ENCODE results near the gene IGLL5.

Gene IGLL5

GRCh38 chr22:22929381-22930221 is 42.0 kb downstream of the IGLL5 start:
- DNase-seq = no peak

DNA sequence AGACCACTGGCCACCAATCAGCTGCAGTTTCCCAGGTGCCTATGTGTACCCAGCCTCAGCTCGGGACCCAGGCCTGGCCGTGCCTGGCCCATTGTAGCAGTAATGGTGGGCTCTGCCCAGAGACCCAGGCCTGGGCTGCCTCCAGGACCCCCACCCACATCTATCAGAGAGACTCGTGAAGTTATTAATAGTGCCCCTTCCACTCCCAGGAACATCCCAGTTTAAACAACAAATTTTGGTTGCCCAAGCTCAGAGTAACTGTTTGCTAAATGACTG is 42.5 kb downstream of the IGLL5 start:
- no peak for DNase-seq

DNA sequence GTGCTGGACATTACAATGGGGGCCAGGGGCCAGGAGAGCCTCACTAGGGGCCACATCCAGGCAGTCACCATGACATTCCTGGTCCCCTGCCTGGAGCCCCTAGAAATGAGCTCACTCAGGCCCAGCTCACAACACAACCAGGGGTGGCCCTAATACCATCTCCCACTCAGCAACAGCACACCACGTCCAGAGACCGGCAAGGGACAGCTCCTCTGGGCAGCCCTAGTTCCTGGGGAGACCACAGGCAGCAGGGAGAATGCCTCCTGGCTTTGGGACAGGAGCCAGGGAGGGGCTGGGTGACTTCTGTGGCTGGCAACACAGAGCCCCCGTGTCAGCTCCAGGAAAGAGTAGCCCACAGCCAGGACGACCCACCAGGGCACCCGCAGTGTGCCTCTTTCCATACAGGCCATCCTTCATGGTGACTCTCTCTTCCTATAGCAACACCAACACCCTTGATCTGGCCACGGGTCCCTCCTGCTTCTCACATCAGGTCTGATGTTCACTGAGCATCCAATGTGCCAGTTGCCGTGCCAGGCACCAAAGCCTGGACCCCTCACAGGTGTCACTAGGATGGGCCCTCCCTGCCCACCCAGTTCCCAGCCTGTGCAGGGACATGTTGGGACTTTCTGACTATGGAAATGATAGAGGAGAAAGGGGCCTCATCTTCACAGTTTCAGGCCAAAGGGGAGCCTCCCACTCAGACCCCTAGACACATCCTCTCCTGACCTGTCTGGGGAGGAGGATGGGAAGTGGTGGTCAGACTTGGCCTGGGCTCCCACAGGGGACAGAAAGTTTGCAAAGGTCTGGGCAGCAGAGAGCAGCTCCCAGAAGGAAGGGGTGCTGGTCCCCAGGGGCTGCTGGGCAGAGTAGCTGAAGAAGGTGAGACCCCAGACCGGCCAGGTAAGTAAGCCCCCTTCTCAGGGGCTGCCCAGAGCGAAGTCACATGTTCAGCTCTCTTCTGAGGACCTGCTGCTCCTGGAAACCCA is 43.2 kb downstream of the IGLL5 start:
- DNase-seq = no peak

GRCh38 chr22:22931557-22932270 is 44.1 kb downstream of the IGLL5 start:
- no peak for DNase-seq

- no peak for DNase-seq
Measured at GRCh38 chr22:22932512-22932941, 44.9 kb downstream of the IGLL5 start.

- DNase-seq = no peak
Measured at GRCh38 chr22:22933100-22933806, 45.6 kb downstream of the IGLL5 start.

DNA sequence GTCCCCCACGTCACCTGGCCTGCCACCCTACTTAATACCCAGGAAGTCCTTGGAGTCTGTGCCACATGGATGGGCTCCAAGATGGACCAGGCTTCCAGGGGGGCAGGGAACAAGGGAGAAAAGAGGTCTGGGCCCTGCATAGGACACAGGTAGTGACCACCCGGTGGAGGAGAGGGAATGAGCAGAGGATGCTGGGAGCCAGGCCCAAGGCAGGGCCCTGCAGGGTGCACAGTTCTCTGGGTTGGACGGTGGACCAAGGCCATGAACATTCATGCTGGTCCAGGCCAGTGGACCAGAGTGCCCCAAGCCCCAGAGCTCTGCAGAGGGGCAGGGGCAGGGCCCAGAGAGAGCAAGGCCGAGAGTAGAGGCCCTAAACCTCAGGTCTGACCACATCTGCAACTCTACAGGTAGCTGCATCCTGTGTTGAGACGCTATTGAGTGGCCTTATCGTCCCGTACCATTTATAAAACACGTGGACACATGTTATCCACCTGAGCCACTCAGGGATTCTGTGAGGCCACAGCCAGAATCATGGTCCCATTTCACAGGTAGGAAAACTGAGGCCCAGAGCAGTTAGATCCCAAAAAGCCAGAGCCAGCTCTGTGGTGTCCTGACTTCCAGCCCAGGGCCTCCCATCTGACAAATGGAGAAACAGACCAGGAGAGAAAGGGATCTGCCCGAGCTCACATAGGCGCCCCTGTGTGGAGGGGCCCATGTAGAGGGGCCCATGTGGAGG is 46.4 kb downstream of the IGLL5 start:
- no peak for DNase-seq

DNA sequence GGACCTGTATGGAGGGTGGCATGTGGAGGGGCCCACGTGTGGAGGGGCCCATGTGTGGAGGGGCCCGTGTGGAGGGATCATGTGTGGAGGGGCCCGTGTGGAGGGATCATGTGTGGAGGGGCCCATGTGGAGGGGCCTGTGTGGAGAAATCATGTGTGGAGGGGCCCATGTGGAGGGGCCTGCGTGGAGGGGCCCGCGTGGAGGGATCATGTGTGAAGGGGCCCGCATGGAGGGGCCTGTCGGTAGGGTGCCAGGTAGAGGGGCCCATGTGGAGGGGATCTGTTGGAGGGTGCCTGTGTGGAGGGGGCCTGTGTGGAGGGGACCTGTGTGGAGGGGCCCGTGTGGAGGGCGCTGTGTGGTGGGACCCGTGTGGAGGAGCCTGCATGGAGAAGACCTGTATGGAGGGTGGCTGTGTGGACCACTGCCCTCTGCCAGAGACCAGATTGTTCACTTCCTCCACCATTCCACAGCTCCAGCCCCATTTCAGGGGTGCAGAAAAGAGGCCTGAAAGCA is 47.0 kb downstream of the IGLL5 start:
- no peak for DNase-seq

- no peak for DNase-seq
Measured at GRCh38 chr22:22935056-22935545, 47.5 kb downstream of the IGLL5 start.

DNA sequence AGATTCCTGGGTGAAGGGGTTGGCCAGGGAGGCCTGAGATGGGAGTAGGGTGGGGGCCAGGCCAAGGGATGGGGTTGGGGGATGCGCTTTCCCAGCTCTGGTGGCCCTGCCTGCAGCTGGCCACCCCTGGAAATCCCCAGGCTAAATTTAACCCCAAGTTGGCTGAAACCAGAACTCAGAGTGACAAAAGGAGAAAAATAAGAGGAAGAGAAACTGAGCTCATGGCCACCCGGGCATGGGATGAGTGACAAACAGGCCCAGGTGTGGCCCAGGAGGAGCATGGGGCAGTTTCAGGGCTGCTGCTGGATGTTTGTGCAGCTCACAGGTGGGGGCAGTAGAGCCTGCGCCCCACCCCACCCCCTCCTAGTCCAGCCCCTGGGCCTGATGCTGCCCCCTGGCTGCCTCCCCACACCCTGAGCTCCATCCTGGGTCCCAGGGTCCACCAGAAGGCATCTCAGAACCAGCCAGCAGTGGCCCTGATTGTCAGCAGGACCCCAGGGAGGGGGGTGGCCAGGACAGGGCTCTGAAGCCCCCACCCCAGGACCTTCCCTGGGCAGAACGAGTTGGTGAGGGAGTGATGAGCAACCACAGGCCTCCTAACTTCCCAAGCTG is 48.0 kb downstream of the IGLL5 start:
- no peak for DNase-seq

DNA sequence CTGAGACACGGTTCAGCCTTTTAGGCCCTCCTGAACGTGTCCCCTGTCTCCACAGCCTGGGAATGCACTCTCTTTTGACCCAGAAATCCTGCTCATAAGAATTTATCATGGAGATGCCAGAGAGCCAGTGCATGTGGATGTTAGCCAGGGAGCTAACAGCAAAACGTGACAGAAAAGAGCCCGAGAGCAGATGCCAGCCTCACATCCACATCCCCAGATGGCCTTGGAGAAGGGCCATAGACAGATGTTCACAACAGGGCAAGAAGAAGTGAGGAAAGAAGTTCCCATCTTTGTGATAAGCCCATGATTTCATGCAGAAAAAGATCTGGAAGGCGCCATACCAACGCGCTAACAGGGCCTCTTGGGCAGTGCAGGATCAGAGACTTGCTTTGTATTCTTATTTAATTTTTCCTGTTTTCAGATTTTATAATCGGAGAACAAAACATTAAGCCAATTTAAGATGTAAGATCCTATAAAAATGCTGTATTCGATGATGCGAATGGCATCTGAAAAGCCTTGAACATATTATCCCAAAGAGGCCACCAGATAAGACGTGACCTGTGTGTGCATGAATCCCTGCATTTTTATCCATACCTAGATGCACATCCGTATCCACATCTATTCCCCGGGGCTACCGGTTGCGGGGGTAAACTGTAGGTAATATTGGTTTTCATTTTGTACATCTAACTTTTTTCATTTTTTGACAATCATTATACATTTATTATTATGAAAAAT is 48.7 kb downstream of the IGLL5 start:
- DNase-seq = no peak

GRCh38 chr22:22936915-22937656 is 49.5 kb downstream of the IGLL5 start:
- DNase-seq = no peak

DNA sequence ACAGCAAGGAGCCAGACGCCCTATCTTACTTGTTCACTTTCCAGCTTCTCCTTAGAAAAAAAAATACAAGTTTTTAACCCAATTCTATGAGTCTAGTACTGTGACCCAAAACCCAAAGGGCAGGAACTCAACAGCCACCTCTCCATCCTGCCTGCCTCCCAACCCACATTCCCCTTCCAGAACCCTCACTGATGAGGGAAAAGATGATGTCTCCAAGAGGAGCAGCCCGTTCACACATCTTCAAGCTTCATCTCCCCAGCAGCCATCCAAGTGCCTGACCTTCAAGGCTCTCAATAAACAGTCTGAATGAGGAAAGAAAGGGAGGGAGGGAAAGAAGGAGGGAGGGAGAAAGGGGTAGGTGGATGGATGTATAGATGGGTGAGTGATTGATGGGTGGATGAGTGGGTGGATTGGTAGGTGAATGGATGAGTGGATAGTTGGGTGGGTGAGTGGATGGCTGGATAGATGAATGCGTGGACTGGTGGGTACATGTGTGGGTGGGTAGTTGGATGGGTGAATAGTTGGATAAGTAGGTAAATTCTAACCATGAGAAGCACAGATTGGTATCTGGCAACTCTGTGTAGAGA is 50.4 kb downstream of the IGLL5 start:
- no peak for DNase-seq

DNA sequence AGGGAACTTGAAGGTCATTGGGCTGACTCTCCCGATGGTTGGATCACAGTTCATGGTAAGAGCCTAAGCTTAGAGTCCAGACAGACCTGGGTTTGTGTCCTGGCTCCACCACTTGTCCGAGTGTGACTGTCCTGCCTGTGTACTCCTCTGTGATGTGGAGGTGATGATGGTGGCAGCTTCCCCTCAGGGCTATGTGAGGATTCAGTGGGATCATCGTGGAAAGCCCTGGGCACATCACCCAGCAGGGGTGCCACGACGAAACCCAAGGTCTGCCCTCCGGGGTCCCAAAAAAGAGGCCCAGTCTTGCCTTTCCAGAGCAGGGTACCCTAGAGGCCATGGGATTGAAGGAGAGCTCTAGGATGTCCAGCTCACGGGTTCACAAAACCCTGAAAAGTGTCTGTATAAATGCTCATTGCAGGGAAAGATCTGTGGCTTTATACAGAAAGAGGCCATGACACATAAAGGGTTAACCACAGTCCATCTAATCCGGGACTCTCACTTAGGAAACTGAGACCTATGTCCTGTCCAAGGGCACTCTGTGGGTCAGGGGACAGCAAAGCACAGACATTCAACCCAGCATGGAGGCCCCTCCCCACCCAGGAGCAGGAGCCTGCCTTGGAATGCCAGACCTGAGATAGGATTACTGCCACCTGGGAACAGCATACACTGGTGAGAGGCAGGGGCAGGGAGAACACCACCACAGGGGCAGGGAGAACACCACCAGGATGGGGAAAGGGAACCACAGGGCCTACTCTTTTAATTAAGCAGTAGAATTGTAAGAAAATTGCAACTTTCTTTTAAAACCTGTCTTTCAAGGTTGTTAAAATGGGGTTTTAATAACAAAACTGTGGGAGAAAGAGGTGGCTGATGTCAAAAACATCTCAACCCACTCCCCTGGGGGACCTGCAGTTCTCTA is 51.3 kb downstream of the IGLL5 start:
- no peak for DNase-seq

DNA sequence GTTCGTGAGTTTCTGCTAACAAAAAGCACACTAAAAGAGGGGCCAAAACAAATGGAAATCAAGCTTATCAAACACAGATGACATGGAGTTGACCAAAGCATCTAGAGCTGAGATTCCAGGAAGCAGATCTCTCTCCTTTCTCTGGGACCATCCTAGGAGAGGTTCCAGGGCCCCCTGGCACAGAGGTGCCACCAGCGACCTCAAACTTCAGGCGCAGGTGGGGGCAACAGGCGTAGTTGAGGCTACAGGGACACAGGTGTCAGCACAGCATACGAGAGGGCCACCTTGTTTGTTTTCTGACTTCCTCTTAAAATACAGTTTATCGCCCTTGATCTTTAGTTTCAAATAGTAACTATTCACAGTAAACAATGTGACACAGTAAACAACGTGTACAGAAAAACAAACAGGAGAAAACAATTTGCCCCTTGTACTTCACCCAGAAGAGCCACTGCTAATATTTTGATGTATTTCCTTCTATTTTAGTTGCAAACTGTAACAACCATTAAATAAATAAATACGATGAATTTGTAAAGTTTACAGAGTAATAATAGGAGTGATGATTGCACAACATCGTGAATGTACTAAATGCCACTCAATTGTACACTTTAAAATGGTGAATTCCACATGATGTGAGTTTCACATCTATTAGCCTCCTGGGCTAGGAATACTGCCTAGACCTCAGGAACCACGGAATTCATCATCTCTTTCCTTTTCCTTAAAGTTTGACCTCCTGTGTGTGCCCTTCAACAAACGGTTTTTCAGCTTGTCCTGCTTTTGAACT is 52.2 kb downstream of the IGLL5 start:
- DNase-seq = no peak

GRCh38 chr22:22940961-22941605 is 53.5 kb downstream of the IGLL5 start:
- no peak for DNase-seq
